NCI-H1417 (cell line): ENCODE measurements around the gene CPXM2.
"Not testable (repeated sequence)": the region's sequence is repeated elsewhere in the genome, so short reads cannot be mapped to it uniquely, and the experiment has no call there.

ENCODE experiments used
- DNase-seq, 3 experiments: peaks; one replicate each; lab custom pipeline; 2025; lab: John Stamatoyannopoulos, UW

The CPXM2 gene

GRCh38 chr10:123743441-123744223 lies 148.0 kb downstream of the CPXM2 start:
- no peak for DNase-seq

- DNase-seq: peak in 2 of 3 experiments; percentile 8 to 25
These were observed 148.7 kb downstream of the CPXM2 start for GRCh38 chr10:123742751-123743440.

GRCh38 chr10:123741711-123742110 lies 149.9 kb downstream of the CPXM2 start:
- DNase-seq: no peak

- no peak for DNase-seq
These were observed 150.5 kb downstream of the CPXM2 start for GRCh38 chr10:123741146-123741545.

GRCh38 chr10:123736917-123737316 lies 154.7 kb downstream of the CPXM2 start:
- DNase-seq: not testable (repeated sequence)

- DNase-seq: no peak
These were observed 162.1 kb downstream of the CPXM2 start for GRCh38 chr10:123729523-123729922.

GRCh38 chr10:123726836-123727235 lies 164.8 kb downstream of the CPXM2 start:
- DNase-seq: no peak

GRCh38 chr10:123726381-123726780 lies 165.2 kb downstream of the CPXM2 start:
- no peak for DNase-seq

- no peak for DNase-seq
These were observed 166.9 kb downstream of the CPXM2 start for GRCh38 chr10:123724747-123725146.

- DNase-seq: no peak
These were observed 169.3 kb downstream of the CPXM2 start for GRCh38 chr10:123722351-123722750.

GRCh38 chr10:123721441-123722049 lies 170.1 kb downstream of the CPXM2 start:
- no peak for DNase-seq

- DNase-seq: no peak
These were observed 171.1 kb downstream of the CPXM2 start for GRCh38 chr10:123720536-123720935.

GRCh38 chr10:123718544-123719060 lies 173.0 kb downstream of the CPXM2 start:
- DNase-seq: no peak

GRCh38 chr10:123717336-123717735 lies 174.3 kb downstream of the CPXM2 start:
- DNase-seq: no peak

GRCh38 chr10:123715546-123715945 lies 176.1 kb downstream of the CPXM2 start:
- DNase-seq: no peak

- DNase-seq: no peak
These were observed 185.4 kb downstream of the CPXM2 start for GRCh38 chr10:123706236-123706635.

GRCh38 chr10:123704812-123705211 lies 186.8 kb downstream of the CPXM2 start:
- peak in 1 of 3 experiments; percentile 2 for DNase-seq

GRCh38 chr10:123704076-123704475 lies 187.5 kb downstream of the CPXM2 start:
- no peak for DNase-seq

- no peak for DNase-seq
These were observed 188.3 kb downstream of the CPXM2 start for GRCh38 chr10:123703195-123703790.
